Caco-2 (cell line): Measurements from ENCODE around the gene ITM2C. TPM values are rescaled to one million over a fixed set of nuclear protein-coding genes. Genes with fewer than 3 reads are reported as not detected.

Source experiments
- BruUV-seq: library from RNA; stranded (reverse); fragments of 400-500 nt; replicated peaks from 2 replicates; lab custom pipeline; 2021; lab: Mats Ljungman, UMichigan
- CTCF ChIA-PET: fragments of 300-600 bp; sonication (Branson Sonifier 250); formaldehyde crosslinking; loops from one replicate; lab custom pipeline; 2022; ENCODE audit warnings: antibody characterized with exemption; lab: Charles Lee
- POLR2A ChIA-PET: fragments of 300-600 bp; sonication (Branson Sonifier 250); formaldehyde crosslinking; loops from one replicate; lab custom pipeline; 2022; ENCODE audit warnings: antibody characterized with exemption; lab: Charles Lee
- DNase-seq, 2 experiments: peaks; one replicate each; pipeline versions ENCODE4 v3.0.0 to v3.0.0-alpha.2; 2020 to 2022
- H3K27me3 ChIP-seq: replicated peaks from 2 replicates; pipeline ENCODE4 v1.6.0; 2011; ENCODE audit warnings: low read length; ENCODE audit not compliant: control insufficient read depth, insufficient read depth
- H3K36me3 ChIP-seq: 2 replicates; pipeline ENCODE4 v1.5.1; 2011; ENCODE audit warnings: low read length; ENCODE audit not compliant: control insufficient read depth, insufficient read depth
- H3K4me1 ChIP-seq: fragments of 250-450 bp; sonication (Bioruptor Pico); 2 replicates; pipeline ENCODE4 v1.5.1; 2020; ENCODE audit warnings: mild to moderate bottlenecking
- H3K4me3 ChIP-seq: 2 replicates; pipeline ENCODE4 v1.5.1; 2011; ENCODE audit warnings: low read depth, mild to moderate bottlenecking, control low read depth, low read length
- H3K9me3 ChIP-seq: fragments of 250-450 bp; sonication (Bioruptor Pico); 2 replicates; pipeline ENCODE4 v1.5.1; 2020; ENCODE audit warnings: mild to moderate bottlenecking, moderate library complexity
- H3K27ac Mint-ChIP-seq: one replicate; pipeline ENCODE4 v1.8.0; 2022; ENCODE audit warnings: mixed read lengths; ENCODE audit not compliant: unreplicated experiment
- H3K27me3 Mint-ChIP-seq: one replicate; pipeline ENCODE4 v1.8.0; 2022; ENCODE audit warnings: mixed read lengths; ENCODE audit not compliant: insufficient read depth, unreplicated experiment
- H3K36me3 Mint-ChIP-seq: one replicate; pipeline ENCODE4 v1.8.0; 2022; ENCODE audit warnings: mild to moderate bottlenecking, mixed read lengths; ENCODE audit not compliant: insufficient read depth, unreplicated experiment
- H3K4me1 Mint-ChIP-seq: one replicate; pipeline ENCODE4 v1.8.0; 2022; ENCODE audit warnings: low read depth, mixed read lengths; ENCODE audit not compliant: unreplicated experiment
- H3K4me3 Mint-ChIP-seq: one replicate; pipeline ENCODE4 v1.8.0; 2022; ENCODE audit warnings: mild to moderate bottlenecking, moderate library complexity, mixed read lengths; ENCODE audit not compliant: unreplicated experiment
- H3K9me3 Mint-ChIP-seq: one replicate; pipeline ENCODE4 v1.8.0; 2022; ENCODE audit warnings: mixed read lengths; ENCODE audit not compliant: unreplicated experiment
- intact Hi-C: fragments of 100-400 bp; cut with micrococcal nuclease; formaldehyde crosslinking; loops from one replicate; pipeline ENCODE4 v1.10.0; 2022; ENCODE audit not compliant: unreplicated experiment
- total RNA-seq: library from RNA; stranded (reverse); gene quantifications from 2 replicates; pipeline ENCODE4 v1.2.3, GENCODE V29; 2022
- TF ChIP-seq, protein P1 (sequence below), 2 experiments: fragments of 200-600 bp in 1 of 2; IDR thresholded peaks; 1 replicate in 1 of 2; 2 replicates in 1 of 2; pipeline versions ENCODE4 v1.5.1 to v1.8.0; 2011 to 2022; ENCODE audit warnings: antibody characterized with exemption in 1 of 2, control low read depth in 1 of 2, inconsistent platforms in 1 of 2, low read depth in 1 of 2, low read length in 1 of 2, mild to moderate bottlenecking in 1 of 2, moderate library complexity in 1 of 2; ENCODE audit not compliant: insufficient read depth in 1 of 2, severe bottlenecking in 1 of 2, unreplicated experiment in 1 of 2

Gene ITM2C
- total RNA-seq, 1 experiment from 2014 or later: 136 TPM

DNA sequence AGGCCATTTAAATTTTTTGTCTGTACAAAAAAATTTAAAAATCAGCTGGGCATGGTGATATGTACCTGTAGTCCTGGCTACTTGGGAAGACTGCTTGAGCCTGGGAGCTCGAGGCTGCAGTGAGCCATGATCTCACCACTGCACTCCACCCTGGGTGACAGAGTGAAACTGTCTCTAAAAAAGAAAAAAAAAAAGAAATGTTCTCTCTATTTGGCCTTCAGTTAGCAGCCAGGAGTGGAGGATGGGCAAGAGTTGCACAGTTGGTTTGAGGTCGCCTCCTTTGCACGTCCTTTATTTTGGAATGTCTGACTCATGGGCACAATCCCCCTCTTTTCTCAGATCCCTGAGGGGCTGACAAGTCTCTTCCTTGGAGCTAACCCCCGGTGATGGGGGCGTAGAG is 26.3 kb downstream of the ITM2C start:
- BruUV-seq: no TSS peak
- no peaks in the 10 kb centered on the region for H3K9me3 ChIP-seq
- H3K4me1 ChIP-seq: peaks cover 10% of the 10 kb centered on the region
- Mint-ChIP-seq H3K9me3 (no peaks in the 10 kb centered on the region), H3K4me3 (no peak overlapping the region), H3K27me3 (no peaks in the 10 kb centered on the region), H3K36me3 (no peaks in the 10 kb centered on the region), H3K27ac (no peak overlapping the region), H3K4me1 (no peaks in the 10 kb centered on the region)
- no peaks in the 10 kb centered on the region for H3K36me3 ChIP-seq
- H3K27me3 ChIP-seq: no peaks in the 10 kb centered on the region
- no peak for DNase-seq
- intact Hi-C loops: no loop called here
- TF ChIP-seq, protein P1, sequence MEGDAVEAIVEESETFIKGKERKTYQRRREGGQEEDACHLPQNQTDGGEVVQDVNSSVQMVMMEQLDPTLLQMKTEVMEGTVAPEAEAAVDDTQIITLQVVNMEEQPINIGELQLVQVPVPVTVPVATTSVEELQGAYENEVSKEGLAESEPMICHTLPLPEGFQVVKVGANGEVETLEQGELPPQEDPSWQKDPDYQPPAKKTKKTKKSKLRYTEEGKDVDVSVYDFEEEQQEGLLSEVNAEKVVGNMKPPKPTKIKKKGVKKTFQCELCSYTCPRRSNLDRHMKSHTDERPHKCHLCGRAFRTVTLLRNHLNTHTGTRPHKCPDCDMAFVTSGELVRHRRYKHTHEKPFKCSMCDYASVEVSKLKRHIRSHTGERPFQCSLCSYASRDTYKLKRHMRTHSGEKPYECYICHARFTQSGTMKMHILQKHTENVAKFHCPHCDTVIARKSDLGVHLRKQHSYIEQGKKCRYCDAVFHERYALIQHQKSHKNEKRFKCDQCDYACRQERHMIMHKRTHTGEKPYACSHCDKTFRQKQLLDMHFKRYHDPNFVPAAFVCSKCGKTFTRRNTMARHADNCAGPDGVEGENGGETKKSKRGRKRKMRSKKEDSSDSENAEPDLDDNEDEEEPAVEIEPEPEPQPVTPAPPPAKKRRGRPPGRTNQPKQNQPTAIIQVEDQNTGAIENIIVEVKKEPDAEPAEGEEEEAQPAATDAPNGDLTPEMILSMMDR (IDR thresholded peaks at IDR 0.05; ENCODE audit: insufficient read depth in 1 of 2, low read depth in 1 of 2, low read length in 1 of 2, severe bottlenecking in 1 of 2, unreplicated experiment in 1 of 2): no peak
- no peak overlapping the region for H3K4me3 ChIP-seq
- POLR2A ChIA-PET: no interaction called here
- CTCF ChIA-PET: no interaction called here

- Mint-ChIP-seq H3K9me3 (no peaks in the 10 kb centered on the region), H3K36me3 (no peaks in the 10 kb centered on the region), H3K27me3 (no peaks in the 10 kb centered on the region), H3K4me3 (no peak overlapping the region), H3K27ac (no peak overlapping the region), H3K4me1 (peaks cover 4% of the 10 kb centered on the region)
- CTCF ChIA-PET: no interaction called here
- Histone ChIP-seq H3K36me3 (no peaks in the 10 kb centered on the region), H3K4me1 (peaks cover 14% of the 10 kb centered on the region), H3K9me3 (no peaks in the 10 kb centered on the region), H3K27me3 (no peaks in the 10 kb centered on the region), H3K4me3 (no peak overlapping the region)
- no peak for DNase-seq
- intact Hi-C loops: no loop called here
- BruUV-seq: no TSS peak
- POLR2A ChIA-PET: no interaction called here
- TF ChIP-seq, protein P1 (IDR thresholded peaks at IDR 0.05; ENCODE audit: insufficient read depth in 1 of 2, low read depth in 1 of 2, low read length in 1 of 2, severe bottlenecking in 1 of 2, unreplicated experiment in 1 of 2): no peak
Observed at GRCh38 chr2:230891509-230891908, 26.8 kb downstream of the ITM2C start.

DNA sequence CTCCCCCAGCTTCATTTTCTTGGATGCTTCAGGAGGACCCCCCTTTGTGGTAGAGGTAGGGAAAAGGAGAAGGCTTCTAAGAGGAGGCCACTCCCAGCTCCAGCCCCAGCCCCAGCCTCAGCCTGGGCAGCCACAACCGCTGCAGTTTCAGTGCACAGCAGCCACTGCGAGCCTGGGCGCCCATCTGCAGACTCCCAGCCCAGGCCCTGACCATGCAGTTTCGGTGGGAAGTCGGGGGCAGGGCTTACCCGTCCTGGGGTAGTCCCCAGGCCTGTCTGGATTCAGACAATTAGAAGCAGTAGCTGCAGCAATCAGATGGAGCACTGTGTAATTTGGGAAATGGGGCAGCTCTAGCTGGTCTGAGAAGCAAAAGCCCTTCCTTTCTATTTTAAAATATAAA is 28.6 kb downstream of the ITM2C start:
- ChIA-PET POLR2A (no interaction called here), CTCF (no interaction called here)
- Mint-ChIP-seq H3K27ac (no peak overlapping the region), H3K27me3 (no peaks in the 10 kb centered on the region), H3K36me3 (no peaks in the 10 kb centered on the region), H3K9me3 (no peaks in the 10 kb centered on the region), H3K4me3 (no peak overlapping the region), H3K4me1 (peaks cover 9% of the 10 kb centered on the region)
- Histone ChIP-seq H3K27me3 (no peaks in the 10 kb centered on the region), H3K4me1 (peaks cover 15% of the 10 kb centered on the region), H3K36me3 (no peaks in the 10 kb centered on the region), H3K9me3 (no peaks in the 10 kb centered on the region), H3K4me3 (no peak overlapping the region)
- TF ChIP-seq, protein P1 (IDR thresholded peaks at IDR 0.05; ENCODE audit: insufficient read depth in 1 of 2, low read depth in 1 of 2, low read length in 1 of 2, severe bottlenecking in 1 of 2, unreplicated experiment in 1 of 2): no peak
- no TSS peak for BruUV-seq
- DNase-seq: no peak
- intact Hi-C loops: no loop called here
